Prostate gland (tissue), 2 donors: ENCODE data around the gene CCDC106.
A peak's percentile ranks its signal among the peaks of the same experiment; 100 is the strongest.

Source experiments
- POLR2A ChIP-seq: fragments of 450-650 bp; IDR thresholded peaks from one replicate; pipeline ENCODE4 v1.6.1; 2016; ENCODE audit warnings: antibody characterized with exemption, mild to moderate bottlenecking
- TF ChIP-seq, protein P1 (sequence below), 4 experiments: fragments of 200-600 bp in 2 of 4; fragments of 450-650 bp in 2 of 4; sonication (generic) in 2 of 4; IDR thresholded peaks; 1 replicate in 3 of 4; 2 replicates in 1 of 4; pipeline ENCODE4 v1.5.1; 2016 to 2019; ENCODE audit warnings: antibody characterized with exemption in 4 of 4, mild to moderate bottlenecking in 2 of 4, moderate library complexity in 2 of 4

DNA sequence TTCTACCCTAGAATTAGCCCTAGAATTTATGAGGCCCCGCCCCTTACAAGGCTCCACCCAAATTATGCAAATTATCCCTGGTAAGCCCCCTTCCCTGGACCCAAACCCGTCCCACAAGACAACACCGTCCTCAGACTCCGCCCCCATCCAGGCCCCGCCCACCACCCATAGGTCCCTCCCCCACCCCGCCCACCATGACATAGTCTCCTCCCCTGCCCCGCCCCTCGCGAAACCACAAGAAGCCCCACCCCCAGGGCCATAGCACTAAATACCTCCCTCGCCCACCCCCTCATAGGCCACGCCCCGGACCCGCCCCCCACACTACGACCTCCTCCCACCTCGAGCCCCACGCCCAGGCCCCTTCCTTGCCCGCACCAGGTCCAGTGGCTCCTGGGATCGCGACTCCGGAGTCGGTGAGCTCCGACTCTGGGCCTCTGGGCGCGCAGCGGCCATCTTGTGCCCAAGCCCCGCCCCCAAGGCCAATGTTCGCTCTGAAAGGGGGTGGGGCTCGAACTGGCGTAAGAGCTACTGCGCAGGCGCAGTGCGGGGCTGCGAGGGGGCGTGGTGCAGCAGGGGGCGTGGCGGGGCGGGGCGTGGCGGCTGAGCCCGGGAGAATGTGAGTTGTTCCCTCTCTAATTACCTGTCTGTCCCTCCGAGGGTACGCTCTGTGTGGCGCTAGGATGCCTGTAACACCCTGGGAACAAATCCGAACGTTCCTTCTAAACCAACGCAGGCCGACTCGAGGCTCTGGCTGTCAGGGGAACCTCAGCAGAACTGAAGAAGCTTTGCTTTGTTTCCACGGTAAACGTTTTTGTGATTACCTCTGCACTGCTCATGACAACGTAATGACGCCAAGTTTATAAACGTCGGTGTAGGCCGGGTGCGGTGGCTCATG lies 23.7 kb upstream of the CCDC106 start, which contains the start of gene ZNF784:
- TF ChIP-seq POLR2A: peak; percentile 60
- TF ChIP-seq, protein P1, sequence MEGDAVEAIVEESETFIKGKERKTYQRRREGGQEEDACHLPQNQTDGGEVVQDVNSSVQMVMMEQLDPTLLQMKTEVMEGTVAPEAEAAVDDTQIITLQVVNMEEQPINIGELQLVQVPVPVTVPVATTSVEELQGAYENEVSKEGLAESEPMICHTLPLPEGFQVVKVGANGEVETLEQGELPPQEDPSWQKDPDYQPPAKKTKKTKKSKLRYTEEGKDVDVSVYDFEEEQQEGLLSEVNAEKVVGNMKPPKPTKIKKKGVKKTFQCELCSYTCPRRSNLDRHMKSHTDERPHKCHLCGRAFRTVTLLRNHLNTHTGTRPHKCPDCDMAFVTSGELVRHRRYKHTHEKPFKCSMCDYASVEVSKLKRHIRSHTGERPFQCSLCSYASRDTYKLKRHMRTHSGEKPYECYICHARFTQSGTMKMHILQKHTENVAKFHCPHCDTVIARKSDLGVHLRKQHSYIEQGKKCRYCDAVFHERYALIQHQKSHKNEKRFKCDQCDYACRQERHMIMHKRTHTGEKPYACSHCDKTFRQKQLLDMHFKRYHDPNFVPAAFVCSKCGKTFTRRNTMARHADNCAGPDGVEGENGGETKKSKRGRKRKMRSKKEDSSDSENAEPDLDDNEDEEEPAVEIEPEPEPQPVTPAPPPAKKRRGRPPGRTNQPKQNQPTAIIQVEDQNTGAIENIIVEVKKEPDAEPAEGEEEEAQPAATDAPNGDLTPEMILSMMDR (IDR thresholded peaks at IDR 0.05): peak in 1 of 4 experiments; percentile 14
